ACHN (cell line): ENCODE data around the gene MAVS.
A peak's percentile ranks its signal among the peaks of the same experiment; 100 is the strongest.
"Not testable (repeated sequence)": the region's sequence is repeated elsewhere in the genome, so short reads cannot be mapped to it uniquely, and the experiment has no call there.

Experiments
- DNase-seq: peaks from one replicate; pipeline ENCODE4 v3.0.0-alpha.2; 2015
- in situ Hi-C: cut with HindIII; loops from 2 replicates; pipeline ENCODE4 v1.10.0; 2017; ENCODE audit warnings: low sequenced_read_pairs, low pct_ligation_motif_present, low pct_unique_long_range_greater_than_20kb

MAVS gene

GRCh38 chr20:3812975-3813847, 33.4 kb upstream of the MAVS start:
- DNase-seq = no peak
- in situ Hi-C loops = no loop called here

- in situ Hi-C loops = no loop called here
- no peak for DNase-seq
Observed at GRCh38 chr20:3813848-3814581, 32.6 kb upstream of the MAVS start.

GRCh38 chr20:3814928-3815495, 31.6 kb upstream of the MAVS start:
- in situ Hi-C loops = no loop called here
- no peak for DNase-seq

GRCh38 chr20:3815703-3816315, 30.8 kb upstream of the MAVS start:
- no peak for DNase-seq
- in situ Hi-C loops = no loop called here

GRCh38 chr20:3818155-3819151, 28.2 kb upstream of the MAVS start:
- DNase-seq = peak; percentile 82
- in situ Hi-C loops = no loop called here

- DNase-seq = no peak
- in situ Hi-C loops = no loop called here
Observed at GRCh38 chr20:3819411-3820047, 27.1 kb upstream of the MAVS start.

GRCh38 chr20:3820048-3820900, 26.4 kb upstream of the MAVS start, which contains the start of gene AP5S1:
Gene AP5S1, plus strand, starts transcription at chr20:3820547. Its CDS starts 1,571 bp downstream, at chr20:3822118.
- in situ Hi-C loops = no loop called here
- peak; percentile 93 for DNase-seq

GRCh38 chr20:3820901-3821727, 25.5 kb upstream of the MAVS start:
- no peak for DNase-seq
- in situ Hi-C loops = no loop called here

- in situ Hi-C loops = no loop called here
- no peak for DNase-seq
Observed at GRCh38 chr20:3821996-3822395, 24.6 kb upstream of the MAVS start.

- DNase-seq = no peak
- in situ Hi-C loops = no loop called here
Observed at GRCh38 chr20:3823881-3824280, 22.8 kb upstream of the MAVS start.

GRCh38 chr20:3825526-3825925, 21.1 kb upstream of the MAVS start:
- no peak for DNase-seq
- in situ Hi-C loops = no loop called here

- in situ Hi-C loops = no loop called here
Observed at GRCh38 chr20:3826420-3826819, 20.2 kb upstream of the MAVS start.

GRCh38 chr20:3828798-3829197, 17.8 kb upstream of the MAVS start:
- DNase-seq = no peak
- in situ Hi-C loops = no loop called here

More at GRCh38 chr20:3826420-3826819, 20.2 kb upstream of the MAVS start:
- DNase-seq = no peak

GRCh38 chr20:3829891-3830290, 16.7 kb upstream of the MAVS start:
- in situ Hi-C loops, DNase-seq: not testable (repeated sequence)

- no peak for DNase-seq
- in situ Hi-C loops = no loop called here
Observed at GRCh38 chr20:3836132-3836531, 10.5 kb upstream of the MAVS start.

GRCh38 chr20:3839328-3839727, 7.3 kb upstream of the MAVS start:
- DNase-seq = no peak
- in situ Hi-C loops = no loop called here
